GM19025 (cell line): ENCODE results near the gene MEIS1.

Experiments
- ATAC-seq: cut with Tn5 transposase; IDR thresholded peaks from one replicate; pipeline ENCODE4 v1.9.1; 2021; ENCODE audit warnings: mild to moderate bottlenecking, low read depth, moderate library complexity; ENCODE audit not compliant: unreplicated experiment

Gene MEIS1

DNA sequence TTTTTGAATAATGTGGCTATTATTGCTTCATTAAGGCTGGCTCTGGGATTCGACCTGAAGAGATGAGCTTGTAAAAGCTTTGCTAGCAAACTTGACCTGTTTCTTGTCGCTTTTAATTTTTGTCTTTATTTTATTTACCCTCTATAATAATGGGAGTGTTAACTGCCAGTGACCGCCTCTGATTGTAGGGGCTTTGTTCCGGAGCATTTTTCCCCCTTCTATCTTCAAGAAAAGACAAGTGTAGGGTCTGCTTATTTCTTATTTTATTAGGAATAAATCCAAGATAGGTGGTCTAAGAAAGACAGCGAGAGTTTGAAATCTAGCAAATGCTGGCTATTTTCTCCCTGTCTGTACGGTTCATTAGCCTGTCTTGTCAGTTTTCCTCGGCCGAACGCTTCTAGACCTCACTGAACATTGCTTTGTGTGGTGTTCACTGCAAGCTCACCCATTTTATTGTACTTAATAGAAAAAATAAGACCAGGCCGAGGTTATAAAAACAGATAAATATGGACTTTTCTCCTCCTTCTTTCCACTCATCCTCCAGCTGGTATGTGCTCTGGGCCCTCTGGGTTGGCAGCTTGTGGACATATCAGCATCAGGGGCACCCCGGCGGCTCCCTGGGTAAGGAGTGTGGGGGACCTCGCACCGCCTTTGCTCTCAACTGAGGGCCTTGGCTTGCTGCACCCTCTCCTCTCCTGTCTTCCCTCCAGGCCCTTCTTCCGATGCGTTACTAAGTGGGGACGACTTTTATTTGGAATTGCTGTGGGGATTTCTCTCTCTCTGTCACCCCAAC lies 8.5 kb downstream of the MEIS1 start:
- ATAC-seq = no peak

DNA sequence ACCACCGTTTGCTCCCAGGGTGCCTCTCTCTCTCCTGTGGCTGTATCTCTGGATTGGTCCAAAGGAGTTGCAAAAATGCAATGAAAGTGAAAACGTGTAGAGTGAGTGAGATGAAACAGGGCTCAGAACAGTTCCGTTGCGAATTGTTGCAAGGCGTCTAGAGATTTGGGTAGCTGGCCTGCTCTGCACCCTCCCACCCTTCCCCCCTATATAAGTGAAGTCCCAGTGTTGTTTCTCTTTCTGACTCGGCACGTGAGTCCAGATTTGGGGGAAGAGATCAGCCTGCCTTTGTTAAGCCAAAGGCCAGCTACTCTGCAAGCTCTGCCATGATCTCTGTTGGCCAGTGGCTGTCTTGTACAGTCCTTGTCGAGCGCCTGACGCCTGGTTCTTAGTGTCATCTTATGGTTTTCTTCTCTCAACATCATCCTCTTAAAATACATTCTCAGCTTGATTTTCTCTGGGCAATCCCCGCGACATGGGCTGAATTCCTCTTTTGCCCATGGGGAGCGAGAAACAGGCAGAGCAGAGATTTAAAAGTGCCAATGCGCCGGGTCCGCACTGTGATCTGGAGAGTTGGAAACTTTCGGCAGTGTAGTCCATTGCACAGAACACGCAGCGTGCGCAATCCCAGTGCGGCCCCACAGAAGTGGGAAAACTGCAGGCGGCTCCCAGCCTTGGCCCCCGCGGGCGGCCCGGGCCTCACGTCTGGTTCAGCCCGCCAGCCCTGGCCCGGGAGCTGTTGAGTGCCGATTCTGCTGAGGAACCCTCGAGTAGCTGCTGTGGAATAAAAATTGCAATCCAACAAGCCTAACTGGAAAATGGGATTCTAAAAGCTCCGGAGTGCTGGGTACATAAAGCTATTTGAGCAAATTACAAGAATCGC lies 9.3 kb downstream of the MEIS1 start:
- ATAC-seq = no peak

DNA sequence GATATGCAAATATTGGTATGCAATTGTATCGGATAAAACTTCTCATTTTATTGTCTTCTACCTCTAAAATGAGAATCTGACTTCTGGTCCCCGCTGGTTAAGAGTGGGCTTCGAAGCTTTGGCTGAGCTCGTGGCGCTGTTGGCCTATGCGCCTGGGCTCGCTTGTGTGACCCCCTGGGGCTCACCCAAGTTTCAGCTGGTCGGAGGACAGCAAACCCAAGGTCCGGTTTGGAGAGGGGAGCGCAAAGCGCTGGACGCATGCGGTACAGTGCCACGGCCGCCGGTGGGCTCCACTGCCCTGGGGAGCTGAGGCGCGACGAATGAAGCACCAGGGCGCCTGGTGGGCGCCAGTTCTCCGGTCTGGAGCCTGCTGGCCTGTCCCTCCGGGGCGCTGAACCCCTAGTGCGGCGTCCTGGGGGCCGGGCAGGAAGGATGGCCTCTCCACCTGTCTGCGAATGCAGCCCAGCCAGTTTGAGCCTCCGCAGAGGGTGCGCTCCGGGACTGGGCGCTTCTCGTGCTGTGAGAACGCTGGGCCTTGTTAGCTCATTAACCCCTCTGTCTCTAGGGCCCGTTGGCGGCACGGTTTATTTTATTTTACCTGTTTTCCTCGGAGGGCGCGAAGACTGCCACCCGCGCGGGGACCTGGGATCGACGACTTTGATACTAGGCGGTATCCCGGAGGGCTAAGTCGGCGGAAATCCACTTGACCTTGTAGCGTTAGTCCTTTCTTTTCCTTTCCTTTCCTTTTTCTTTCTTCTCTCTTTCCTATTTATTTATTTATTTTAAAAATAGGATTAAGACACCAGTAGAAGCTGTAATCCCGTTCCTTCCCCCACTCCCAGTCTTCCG lies 10.4 kb downstream of the MEIS1 start:
- ATAC-seq = no peak

DNA sequence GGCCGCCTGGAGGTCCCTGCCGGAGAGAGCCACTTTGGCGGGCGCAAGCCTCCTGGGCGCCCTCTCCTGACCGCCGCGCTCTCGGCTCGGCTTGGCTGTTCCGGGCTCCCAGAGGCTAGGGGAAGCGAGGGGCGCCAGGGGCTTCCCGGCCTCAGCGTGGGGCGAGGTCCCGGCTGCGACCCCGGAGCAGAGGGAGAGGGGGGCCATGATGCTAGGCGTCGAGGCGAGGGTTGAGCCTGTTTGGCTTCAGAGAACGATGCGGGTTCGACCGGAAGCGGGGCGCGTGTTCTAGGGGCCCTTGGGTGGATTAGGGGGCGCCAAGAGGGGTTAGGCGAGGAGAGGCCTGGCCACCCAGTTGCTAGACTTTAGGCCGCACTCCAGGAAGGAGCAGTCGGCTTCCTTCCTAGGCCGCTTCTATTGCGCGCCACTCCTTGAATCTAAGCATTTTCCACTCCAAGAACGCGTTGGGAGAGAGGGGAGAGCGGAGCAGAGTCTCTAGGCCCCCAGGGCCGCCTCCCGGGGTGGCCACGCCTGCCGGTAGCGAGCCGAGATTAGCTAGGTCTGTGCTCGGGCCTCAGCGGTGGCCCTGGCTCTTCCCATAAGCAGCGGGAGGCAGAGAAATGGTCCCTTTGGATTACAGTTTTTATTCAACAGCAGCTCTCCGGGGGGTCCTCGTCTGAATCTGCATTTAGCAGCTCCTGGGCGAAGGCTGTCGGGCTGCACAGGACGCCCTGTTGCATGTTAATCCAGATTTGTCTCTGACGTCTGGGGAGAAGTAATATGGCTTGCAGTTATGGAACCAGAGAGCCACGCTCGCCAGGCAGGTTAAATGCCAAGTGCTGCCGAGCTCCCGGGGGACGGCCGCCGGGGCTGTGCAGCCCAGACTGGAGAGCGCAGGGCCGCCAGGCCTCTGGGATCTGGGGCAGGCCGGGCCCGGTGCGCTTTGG lies 11.3 kb downstream of the MEIS1 start:
- ATAC-seq = no peak

DNA sequence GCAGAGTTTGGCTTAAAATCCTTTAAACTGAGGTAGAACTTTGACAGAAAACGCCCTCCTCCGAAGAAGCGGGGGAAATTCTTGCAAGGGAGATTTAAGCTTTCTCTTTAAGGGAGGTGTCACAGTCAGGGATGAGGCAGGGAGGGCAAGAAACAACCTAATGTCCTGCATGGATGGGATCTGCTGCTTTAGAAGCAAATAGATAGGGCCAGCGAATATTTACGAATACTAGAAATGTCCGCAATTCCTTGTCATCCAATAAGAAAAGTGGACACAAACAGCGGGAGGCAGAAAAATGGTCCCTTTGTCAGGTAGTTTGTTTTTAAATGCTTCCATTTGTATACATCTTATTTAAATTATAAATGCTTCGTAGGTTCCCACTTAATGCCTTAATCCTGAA lies 12.0 kb downstream of the MEIS1 start:
- no peak for ATAC-seq

DNA sequence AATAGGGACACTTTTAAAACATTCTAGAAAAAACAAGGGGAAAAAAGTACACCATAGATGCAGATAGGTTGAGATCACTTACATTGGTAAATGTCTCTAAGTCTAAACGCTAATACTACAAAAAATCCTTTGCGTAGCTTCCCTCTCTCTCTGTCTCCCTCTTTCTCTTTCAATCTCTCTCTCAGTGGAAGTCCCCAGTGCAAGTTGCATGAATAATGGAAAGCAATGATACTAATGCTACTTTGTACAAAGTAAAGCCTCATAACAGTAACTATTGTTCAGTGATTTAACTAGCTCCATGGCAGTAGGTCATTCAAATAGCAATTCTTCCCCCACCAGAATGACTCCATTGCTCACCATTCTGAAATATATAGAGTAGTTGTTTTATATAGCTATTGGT lies 12.8 kb downstream of the MEIS1 start:
- ATAC-seq = no peak

DNA sequence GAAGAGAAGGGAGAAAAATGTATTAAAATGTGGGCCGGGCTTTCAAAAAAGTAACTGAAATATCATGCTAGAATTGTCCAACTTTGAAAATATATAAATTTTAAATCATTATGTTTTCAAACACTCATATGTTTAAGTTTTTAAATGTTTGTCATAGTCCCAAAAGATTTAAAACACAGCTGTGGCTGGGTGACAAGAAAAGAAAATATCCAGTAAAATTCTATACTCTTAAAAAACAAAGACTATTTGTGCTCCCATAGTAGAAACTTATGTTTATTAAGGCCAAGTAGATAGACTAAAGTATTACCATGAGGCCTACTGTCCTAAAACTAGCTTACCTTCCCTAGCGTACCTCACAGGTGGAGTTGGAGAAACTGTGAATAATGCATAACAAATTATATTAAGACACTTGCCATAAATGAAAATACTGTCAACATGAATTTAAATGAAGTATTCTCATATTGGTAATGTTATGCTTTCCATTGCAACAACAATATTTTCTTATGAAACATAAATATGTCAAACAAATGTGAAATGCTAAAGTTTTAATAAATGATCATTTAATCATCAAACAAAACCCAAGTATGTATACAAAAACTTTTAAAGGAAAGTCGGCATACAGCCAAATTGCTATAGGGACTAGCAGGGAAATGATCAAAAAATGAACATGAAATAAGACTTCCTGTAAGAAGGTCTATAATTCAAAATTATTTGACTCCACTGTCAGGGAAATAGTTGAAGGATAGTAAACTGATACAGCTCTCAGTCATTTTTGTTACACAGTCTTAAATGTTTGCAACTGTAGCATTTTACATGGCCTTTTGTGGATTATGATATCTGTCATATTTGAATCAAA lies 13.4 kb downstream of the MEIS1 start:
- no peak for ATAC-seq

DNA sequence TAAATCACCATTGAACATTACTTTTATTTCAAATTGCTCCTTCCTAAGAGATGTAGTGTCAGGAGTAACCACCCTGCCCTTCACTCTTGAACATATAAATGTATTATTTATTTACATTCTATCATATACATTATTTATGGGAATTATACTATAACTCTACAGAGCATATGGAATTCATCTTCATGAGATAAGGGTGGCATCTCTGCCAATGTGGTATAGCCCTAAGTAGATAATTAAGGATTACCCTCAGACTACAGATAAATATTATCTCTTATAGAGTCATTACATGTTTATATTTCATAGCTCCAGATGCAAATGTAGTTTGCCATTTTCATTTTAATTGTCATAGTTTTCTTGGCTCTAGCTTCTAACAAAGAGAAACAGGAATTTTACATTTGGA lies 17.3 kb downstream of the MEIS1 start:
- no peak for ATAC-seq

DNA sequence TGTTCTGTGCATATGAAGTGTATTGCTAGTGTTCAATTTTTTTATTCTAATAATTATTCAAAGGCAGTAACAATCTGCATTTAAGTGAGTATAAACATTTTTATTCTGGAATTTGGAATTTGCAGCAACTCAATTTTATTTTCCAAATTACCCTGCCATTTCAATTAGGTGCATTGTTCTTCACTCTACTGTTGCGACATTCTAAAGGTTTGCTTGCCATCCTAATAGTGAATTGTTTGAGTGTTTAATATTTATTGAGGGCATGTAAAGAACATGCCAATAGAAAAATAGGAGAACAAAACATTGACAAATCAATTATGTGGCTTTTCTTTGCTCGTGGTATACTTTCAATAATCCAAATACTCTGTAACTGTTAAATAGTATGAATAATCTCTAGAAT lies 18.0 kb downstream of the MEIS1 start:
- ATAC-seq = no peak

DNA sequence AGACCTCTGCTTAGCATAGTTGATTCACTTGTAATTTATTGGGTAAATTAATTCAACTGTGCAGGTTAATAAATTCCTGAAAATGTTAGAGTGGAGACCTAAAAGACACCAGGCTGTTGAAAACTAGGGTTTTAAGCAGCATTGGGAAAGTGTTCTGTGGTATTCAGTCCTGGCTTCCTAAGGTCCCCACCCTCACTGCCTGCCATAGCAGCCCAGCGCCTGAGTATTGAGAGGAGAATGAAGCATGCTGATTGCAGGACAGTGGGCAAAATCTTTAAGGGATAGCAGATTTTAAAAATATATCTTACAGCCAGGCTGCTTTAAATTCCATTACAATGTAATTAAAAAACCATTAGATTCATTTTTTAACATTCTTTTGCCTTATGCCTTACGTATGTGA lies 20.6 kb downstream of the MEIS1 start:
- ATAC-seq = no peak

DNA sequence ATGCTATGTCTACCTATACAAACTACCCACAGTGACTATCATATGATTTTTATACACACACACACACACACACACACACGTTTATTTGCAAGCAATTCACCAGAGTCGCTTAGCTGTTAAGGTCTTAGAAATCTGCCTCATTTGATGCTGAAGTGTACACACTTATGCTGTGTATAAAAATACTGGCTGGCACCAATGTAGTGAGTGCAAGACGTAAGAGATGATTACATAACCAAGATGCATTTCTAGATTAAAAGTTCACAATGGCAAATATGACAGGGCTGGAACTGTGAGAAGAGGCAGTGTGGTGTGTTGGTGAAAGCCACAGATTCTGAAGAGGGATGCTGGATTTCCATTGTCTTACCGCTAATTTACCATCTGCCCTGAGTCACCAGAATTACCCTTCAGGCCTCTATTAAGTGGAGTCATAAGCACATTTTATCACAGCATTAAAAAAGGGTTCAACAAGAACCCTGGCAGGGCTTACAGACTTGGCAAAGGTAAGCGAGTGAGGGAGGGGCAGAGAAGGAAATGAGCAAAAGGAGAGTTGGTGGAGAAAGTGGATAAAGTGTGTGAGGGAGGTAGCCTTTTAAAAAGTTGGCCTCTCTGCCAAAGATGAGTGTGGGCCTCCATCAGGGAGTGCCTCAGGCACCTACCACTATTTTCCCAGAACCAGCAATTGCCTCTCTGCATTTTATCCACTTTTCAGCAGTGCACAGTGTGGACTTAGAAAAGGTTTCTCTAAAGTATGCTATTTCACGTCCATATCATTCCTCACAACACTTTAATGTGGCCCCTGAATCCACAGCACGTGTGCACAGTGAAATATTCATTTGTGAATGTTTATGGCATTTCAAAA lies 21.5 kb downstream of the MEIS1 start:
- ATAC-seq = no peak

DNA sequence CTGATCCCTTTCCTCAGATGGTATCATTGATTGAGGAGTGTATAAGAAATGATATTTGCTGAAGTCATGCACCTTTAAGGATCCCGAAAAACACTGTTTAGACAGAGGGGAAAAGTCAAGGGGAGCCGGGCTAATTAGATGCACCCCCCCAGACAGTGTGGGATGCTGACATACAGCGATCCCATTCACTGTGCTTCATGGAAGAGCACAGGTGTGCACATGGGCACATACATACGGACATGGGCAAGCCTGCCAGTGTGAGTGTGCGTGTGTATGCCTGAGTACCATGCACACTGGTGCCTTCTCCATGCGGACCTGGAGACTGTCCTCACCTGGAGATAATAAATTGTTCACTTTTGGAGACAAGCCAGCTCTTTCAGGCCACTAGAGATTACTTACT lies 22.6 kb downstream of the MEIS1 start:
- ATAC-seq = no peak

DNA sequence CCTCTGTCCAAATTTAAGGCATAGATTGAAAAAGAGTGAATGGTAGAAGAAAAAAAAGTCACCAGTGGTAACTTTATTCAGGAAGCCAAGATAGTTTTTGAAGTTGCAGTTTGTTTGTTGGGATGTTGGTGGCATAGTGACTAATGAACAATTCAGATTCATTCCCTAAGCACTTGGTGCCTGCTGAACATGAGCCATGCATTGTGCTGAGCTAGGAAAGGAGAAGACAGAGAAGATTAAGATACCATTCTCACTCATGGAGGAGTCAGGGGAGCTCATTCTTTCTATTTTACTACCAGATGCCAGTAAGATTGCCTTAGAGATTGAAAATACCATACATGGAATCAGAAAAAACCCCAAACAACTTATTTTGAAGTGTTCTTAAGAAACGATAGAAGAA lies 25.1 kb downstream of the MEIS1 start:
- ATAC-seq = no peak

DNA sequence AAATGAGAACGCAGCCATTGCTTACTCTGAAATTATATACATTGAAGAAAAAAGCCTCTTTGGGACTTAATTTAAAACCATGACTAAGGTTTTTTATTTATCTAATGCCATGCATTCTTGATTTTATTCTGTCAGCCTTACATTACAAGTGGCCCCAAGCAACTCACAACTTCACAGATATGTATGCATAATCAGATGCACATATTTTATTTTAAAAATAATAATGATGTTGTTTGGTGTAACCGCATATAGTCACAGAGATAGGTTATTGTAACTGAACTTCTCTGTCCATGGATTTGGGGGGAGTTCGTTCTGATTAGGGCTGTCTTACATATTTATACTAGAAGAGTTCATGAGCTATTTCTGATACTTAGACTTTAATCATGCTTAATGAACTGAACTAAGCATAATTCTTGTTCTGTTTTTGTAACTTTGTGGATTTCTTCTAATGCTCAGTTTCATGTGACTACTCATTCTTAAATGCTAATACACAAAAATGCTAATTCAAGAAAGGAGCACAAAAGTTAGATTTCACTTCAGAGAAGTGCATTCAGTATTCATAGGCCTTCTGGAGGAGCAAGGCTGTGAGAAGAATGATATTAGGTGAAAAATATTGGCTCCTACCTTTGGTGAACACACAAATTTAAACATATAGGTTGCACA lies 26.2 kb downstream of the MEIS1 start:
- ATAC-seq = no peak

DNA sequence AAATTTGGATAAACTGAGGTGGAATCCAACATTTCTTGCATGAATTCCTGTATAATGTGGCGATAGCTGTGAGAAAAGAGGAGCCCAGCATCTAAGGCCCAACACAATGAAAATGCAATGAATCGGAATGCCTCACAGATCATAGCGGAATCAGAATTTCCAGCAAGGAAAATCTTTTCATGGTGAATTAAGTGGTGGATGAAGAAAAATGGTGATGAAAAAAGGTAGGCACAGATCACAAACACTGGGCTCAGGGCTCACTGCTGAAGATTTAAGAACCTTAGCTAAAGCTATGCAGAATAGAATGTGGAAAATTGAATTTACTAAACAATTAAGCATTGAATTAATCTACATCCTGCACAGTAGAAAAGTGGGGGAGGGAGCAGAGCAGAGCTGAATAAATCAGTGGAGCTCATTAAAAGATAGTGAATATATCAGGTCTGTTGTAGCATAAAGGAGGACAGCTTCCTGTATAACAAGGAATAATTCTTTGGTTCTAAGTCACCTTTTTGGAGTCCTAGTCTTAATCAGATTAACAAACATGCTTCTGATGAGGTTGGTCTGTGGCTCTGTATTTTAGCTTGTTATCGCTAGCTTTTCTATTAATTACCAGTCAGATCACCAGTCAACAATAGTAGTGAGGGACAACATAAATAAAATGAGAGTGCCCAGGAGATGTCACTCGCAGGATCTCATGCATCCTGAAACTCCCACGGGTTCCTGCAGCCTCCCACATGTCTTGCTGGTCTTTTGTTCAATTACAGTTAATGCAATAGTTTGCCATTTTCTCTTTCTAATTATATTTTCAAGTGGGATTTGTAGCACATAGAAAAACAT lies 27.0 kb downstream of the MEIS1 start:
- ATAC-seq = no peak

DNA sequence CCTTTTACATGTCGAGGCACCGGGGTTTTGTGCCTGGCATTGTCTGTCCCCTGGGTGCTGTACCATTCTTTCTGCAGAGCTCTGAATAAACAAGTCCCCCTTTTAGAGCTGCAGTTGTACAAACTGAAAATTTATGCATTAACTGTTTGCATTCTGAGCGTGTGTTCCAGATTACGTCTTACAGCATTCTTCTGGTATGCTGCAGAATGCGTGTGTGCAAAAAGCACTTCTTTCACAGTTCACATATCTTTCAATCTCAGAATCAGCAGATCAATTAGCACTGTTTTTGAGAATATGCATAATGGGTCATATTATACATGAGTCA lies 27.5 kb downstream of the MEIS1 start:
- no peak for ATAC-seq
